MM.1S (cell line): Measurements from ENCODE around the gene SLC30A5.

Experiments
- EZH2 ChIP-seq: fragments of 300-600 bp; sonication (generic); optimal IDR thresholded peaks from 2 replicates; pipeline ENCODE3; 2017; ENCODE audit warnings: low read depth, mild to moderate bottlenecking, antibody characterized with exemption, low read length, mixed read lengths
- EZH2phosphoT487 ChIP-seq: fragments of 300-600 bp; sonication (generic); IDR thresholded peaks from 2 replicates; pipeline ENCODE4 v1.6.1; 2018; ENCODE audit warnings: antibody characterized with exemption, low read length
- TF ChIP-seq, protein P1 (sequence below): fragments of 300-600 bp; sonication (generic); IDR thresholded peaks from 2 replicates; pipeline ENCODE4 v1.5.1; 2016; ENCODE audit warnings: antibody characterized with exemption, low read length, mixed read lengths

DNA sequence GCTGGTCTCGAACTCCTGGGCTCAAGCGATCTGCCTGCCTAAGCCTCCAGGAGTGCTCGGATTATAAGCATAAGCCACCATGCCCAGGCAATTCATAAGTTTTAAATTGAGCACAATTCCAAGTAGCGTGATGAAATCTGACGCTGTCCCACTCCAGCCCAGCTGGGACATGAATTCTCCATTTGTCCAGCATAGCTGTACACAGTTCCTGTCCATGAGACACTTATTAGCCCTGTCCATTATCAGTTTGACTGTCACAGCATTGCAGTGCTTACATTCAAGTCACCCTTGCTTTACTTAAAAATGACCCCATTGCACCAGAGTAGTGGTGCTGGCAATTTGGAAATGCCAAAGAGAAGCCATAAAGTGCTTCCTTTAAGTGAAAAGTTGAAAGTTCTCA lies 7.6 kb upstream of the SLC30A5 start:
- TF ChIP-seq, protein P1, sequence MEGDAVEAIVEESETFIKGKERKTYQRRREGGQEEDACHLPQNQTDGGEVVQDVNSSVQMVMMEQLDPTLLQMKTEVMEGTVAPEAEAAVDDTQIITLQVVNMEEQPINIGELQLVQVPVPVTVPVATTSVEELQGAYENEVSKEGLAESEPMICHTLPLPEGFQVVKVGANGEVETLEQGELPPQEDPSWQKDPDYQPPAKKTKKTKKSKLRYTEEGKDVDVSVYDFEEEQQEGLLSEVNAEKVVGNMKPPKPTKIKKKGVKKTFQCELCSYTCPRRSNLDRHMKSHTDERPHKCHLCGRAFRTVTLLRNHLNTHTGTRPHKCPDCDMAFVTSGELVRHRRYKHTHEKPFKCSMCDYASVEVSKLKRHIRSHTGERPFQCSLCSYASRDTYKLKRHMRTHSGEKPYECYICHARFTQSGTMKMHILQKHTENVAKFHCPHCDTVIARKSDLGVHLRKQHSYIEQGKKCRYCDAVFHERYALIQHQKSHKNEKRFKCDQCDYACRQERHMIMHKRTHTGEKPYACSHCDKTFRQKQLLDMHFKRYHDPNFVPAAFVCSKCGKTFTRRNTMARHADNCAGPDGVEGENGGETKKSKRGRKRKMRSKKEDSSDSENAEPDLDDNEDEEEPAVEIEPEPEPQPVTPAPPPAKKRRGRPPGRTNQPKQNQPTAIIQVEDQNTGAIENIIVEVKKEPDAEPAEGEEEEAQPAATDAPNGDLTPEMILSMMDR: no peak
- TF ChIP-seq EZH2: no peak
- no peak for TF ChIP-seq EZH2phosphoT487
